Effector CD8-positive, alpha-beta T cell (primary cell): ENCODE results near the gene SPO11.

Source experiments
- DNase-seq: peaks from one replicate; lab custom pipeline; 2025; lab: John Stamatoyannopoulos, UW

SPO11 gene

DNA sequence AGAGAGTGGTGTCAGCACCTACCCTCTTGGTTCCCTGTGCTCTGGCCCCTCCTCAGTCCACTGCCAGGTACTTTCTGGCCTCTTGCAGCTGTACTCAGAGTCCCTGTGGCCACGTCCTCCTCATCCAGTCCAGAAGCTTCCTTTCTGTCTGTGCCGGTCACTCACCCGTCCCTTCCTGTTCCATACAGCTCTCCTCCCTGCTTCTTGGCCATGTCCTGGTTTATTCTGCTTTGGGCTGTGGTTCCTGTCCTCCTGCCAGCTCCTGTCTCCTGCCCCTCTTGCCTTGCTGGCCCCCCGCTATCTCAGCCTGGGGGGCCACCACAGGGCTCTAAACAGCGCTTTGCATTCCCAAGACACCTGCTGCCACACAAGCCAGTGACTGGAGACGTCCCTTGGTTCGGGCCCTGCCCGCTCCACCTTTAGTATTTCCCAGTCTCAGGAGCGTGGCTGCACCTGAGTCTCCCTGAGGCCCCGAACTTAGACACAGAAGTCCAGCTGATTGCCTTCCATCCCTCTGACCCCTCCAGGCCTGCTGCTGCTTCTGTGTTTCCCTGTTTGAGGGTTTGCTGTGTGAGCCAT lies 46.1 kb downstream of the SPO11 start:
- no peak for DNase-seq

DNA sequence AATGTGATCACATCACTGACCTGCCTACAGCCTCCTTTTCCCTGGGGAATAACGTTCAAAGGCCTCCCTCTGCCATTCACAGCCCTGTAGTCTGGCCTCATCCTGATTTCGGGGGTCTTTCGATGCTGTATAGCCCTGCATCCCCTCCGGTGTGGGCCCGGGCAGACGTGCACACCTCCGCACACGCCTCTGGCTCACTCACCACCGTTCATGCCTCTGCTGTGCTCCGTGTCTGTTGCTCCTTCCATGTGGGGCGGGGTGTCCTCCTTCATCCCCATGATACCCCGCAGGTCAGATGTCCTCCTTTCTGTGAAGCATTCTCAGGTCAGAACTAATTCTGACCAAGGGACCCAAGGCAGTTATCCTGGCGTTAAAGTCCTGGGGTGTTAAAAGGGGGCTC lies 47.7 kb downstream of the SPO11 start:
- DNase-seq: no peak

DNA sequence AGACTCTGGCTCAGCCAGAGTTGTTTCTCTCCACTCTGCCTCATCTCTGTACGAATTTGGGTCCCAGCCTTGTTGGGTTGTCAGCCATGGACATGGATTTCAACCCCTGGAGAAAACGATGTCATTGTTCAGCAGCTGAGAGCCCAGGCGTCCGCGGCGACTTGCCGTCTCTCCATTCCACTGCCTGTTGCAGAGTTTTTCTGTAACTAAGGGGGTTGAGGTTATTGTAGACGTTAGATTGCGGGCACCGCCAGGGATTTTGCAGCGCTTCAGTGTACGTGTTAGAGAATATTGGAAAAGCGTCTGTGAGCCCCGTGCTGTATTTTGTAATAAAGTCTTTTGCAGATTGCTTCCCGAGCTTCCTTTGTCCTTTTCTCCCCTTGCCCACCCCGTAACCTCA lies 48.5 kb downstream of the SPO11 start:
- DNase-seq: no peak

DNA sequence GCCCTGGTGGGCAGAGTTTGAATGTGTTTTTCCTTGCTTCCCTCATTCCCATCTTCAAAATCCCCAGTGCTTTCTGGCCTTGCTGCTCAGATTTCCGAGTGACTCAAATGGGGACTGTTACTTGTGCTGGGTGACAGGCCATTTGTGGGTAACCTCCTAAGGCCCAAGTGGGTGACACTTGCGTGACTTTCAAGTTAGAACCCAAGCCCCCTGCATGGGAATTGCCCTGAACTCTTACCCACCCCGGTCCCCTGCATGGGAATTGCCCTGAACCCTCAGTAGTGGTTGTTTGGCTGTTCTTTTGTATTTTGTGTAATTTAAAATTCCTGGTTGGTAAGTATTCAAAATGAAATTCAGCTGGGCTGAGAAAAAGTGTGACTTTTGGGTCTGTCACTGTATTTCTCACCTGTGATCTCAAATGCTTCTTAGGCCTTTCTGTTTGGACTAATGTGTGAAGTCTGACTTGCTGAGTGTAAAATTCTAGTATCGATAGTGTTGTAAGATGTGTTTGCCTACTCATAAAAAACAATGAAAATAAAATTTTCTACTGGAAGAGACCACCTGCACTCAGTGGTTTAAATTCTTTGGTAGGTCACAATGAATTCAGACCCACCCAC lies 49.2 kb downstream of the SPO11 start:
- no peak for DNase-seq

DNA sequence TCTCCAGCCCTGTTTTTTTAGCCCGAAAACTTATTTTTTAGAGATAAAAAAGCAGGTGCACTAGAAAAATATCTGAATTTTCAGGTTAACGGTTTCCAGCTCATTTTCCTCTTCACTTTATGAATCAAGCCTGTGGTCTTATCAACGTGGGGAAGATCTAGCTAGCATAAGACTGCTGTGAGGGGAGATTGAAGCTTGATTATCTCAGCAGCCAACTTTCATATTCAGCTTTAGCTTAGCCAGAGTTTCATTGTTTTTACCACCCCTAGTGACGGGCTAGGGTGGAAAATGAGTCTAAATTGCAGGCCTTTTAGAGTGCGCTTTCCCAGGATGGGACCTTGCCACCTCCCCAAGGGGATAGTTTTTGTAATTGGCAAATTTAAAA lies 49.7 kb downstream of the SPO11 start:
- DNase-seq: no peak

DNA sequence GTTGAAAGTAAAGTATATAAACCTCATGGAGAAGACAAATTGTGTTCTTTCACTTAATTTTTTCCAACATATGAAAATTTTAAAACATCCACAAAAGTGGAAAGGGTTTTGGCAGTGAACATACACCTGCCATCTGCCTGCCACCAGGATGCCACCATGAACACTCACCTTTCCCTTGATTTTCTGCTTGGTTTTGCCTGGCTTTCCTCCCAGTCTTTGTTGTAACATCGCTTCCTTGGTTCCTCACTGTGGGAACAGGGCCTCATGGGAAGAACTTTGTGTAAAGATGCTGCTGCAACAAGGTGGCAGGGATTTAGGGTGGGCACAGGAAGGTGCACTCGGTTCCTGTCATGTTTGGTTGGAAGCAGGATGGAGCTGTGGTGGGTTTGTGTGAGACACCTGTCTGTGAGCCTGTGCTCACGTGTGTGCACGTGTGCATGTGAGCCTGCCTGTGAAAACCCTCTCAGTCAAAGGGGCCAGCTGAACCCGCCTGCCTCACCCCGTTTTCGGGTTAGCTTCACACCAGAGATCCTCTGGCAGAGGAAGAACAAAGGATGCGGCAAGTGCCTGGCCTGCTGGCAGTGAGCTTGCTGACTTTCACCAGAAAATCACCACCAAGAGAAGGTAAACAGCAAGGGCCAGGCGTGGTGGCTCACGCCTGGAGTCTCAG lies 50.6 kb downstream of the SPO11 start:
- DNase-seq: no peak

DNA sequence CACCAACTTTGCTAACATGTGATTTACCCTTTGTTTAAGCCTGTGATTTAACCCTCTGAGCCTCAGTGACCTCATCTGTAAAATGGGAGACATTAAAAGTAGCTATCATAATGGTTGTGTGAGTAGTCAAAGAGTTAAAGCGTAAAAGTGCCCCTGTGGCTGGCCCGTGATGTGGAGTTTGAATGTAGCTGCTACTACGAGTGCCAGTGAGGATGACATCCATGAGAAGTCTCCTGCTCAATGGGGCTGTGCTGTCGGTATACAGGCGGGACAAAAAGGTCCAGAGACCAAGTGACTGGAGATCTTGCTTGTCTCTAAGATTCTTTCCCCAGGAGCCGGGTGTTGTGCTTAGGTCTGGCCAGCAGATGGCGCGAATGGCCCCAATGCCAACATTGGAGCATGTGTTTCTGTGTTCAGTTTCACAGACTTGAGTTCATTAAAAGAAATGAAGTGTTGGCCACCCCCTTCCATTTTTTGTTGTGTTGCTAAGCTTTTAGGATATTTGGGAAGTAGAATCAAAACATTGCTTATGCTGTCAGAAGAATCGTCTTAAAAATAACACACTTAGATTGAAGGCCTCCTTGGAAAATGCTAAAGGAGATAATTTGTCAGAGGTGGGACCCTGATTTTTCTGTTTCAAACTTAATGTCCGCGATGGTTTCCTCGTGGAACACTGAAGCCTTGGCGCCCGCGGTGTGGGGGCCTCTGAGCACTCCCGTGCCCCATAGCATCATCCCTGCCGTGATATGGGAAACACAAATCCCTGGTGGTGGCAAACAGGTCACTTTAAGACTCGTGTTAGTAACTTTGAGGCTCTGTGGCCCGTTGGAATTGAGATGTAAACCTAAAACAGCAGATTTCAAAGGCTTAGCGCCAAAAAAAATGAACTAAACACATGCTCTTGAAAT lies 52.2 kb downstream of the SPO11 start:
- DNase-seq: peak; percentile 80

DNA sequence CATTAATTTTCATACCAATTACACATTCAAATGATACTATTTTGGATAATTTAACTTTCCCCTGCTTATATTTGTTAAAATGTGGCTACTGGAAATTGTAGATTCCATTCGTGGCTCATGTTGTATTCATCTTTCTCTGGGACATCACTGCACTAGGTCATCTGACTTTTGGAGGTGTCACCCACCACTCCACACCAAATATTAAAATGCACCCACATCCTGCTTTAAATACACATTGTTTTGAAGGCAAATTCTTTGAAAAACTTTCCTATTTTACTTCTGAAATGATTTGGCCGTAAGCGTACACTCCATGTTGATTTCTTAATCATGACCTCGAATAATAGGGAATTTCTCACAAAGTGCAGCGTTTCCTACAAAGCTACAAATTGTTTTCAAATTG lies 52.9 kb downstream of the SPO11 start:
- no peak for DNase-seq

DNA sequence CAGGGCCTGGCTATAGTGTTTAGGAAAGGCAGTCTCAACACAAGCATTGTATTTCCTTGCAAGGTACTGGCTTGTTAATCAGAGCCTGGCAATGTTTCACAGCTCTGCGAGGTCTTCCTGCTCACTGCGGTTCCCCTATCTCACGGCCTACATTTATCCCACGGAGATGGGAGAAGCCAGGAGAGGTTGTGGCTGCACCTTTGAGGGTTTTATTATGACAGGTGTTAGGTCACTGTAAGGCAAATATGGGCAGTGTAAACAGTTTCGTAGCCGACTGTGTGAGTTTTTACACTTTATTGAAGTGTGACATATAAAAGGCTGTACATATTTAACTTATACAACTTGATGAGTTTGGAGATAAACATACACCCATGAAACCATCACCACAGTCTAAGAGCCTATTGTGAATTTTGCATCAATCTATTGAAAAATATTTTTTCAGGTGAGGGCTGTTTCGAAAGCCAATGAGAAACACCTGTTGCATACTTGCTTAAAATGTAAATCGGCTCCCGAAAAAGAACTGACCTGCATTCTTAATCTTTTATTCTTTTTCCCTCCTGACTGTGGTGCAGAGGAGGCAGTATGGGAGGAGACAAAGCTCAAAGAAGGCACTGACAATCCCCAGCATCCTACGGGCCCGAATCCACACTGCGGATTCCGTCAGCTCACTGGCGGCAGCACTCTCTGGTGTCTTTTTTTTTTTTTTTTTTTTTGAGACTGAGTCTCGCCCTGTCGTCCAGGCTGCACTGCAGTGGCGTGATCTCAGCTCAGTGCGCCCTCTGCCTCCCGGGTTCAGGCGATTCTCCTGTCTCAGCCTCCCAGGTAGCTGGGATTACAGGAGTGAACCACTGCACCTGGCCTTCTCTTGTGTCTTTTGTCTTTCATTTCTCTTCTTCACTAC lies 54.1 kb downstream of the SPO11 start:
- DNase-seq: no peak

DNA sequence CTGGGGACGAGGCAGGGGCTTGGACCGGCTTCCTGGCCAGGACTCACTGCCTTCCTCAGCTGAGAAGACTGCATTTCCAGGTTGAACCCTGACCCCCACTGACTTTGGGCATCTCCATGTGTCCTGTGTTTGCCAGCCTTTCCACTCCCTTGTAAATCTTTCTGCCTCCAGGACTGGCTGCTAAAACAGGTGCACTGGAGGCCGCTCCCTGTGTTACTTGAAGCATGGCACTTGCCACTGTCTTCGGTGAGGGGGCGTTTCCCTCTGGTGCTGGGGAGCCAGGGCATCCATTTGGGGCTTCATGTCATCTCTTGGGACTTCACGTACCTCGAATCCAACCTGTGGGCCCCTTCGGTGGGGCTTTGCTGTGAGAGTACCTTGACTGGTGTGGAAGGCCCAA lies 54.9 kb downstream of the SPO11 start:
- DNase-seq: no peak

DNA sequence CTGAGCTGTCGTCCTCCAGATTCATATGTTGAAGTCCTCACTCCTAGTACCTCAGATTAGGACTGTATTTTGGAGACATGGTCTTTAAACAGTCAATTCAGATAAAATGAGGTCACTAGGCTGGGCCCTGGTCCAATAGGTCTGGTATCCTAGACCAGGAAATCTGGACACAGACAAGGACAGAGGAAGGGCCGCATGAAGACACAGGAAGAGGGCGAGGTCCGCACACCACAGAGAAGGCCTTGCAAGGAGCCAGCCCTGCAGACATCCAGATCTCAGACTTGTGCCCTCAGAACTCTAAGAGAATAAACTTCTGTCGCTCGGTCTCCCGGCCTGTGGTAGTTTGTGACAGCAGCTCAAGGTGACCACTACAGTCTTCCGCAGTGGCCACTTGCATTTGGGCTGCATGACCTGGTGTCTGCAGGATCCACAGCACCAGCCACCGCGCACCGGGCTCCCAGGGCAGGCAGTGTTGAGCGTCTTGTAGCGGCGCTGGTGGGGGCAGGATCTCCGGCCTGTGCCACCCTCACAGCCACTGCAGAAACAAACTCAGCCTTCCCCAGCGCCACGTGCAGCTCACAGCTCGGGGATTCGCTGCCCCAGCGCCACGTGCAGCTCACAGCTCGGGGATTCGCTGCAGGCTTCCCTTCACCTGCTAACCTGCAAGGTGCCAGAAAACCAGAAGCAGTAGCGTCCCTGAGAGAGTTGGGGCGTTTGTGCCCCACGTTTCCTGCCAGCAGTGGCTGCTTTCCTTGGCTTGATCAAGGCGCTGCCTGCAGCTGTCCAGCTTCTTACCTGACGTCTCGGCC lies 55.6 kb downstream of the SPO11 start:
- DNase-seq: no peak

DNA sequence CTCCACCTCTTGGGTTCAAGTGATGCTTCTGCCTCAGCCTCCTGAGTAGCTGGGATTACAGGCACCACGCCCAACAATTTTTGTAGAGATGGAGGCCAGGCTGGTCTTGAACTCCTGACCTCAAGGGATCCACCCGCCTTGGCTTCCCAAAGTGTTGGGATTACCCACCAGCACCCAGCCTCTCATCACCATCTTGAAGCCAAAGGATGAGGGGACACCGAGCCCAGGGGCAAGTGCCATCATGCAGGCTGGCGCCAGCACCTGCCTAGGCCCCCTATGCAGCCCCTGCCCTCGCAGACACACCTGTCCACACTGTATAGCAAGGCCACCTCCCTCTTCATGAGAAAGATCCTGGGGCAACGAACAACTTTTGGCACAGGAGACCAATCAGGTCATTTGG lies 56.3 kb downstream of the SPO11 start:
- DNase-seq: no peak

DNA sequence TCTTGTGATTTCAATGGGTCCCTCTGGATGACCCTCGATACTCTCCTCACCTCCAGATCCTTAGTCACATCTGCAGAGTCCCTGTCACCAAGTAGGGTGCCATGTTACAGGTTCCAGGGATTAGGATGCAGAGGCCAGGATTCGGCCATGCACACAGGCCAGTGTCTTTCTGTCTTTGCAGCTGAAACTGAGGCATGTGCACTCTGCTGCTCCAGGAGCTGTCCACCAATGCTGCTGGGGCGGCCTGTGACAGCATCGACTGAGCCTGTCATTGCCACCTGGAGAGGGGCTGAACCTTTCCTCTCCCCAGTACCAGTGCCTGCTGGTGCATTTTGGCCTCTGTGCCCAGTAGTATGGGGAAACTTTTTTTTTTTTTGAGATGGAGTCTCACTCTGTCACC lies 57.2 kb downstream of the SPO11 start:
- DNase-seq: no peak

DNA sequence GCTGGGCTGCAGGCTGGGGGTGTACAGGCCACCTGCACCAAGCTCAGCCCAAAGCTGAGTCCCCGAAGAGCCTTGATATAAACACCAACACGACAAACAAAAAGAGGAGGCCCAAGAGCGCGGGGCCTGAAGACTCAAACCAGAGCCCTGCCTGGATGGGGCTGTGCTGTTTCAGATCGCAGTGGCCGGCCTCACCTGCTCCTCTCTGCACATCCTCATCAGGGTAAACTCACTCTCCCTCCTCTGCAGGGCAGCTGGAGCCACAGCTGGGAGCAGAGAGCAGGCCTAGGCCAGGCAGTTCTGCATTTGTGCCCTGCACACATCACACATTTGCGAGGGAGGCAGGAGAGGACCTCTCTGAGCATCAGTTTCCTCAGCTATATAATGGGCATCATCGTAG lies 57.9 kb downstream of the SPO11 start:
- no peak for DNase-seq

DNA sequence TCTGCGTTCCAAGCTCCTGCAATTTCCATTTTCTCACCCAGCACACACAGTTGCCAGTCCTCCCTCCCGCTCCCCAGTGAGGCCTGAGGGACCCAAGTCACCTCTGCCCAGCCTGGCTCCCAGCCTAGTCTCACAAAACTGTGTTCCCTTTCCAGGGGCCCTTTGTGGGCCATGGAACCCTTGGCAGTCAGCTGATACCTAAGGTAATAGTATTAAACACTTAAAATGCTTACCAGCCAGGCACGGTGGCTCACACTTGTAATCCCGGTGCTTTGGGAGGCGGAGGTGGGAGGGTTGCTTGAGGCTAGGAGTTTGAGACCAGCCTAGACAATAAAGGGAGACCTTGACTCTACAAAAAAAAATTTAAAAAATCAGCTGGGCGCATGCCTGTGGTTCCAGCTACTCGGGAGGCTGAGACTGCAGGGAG lies 58.4 kb downstream of the SPO11 start:
- DNase-seq: no peak

DNA sequence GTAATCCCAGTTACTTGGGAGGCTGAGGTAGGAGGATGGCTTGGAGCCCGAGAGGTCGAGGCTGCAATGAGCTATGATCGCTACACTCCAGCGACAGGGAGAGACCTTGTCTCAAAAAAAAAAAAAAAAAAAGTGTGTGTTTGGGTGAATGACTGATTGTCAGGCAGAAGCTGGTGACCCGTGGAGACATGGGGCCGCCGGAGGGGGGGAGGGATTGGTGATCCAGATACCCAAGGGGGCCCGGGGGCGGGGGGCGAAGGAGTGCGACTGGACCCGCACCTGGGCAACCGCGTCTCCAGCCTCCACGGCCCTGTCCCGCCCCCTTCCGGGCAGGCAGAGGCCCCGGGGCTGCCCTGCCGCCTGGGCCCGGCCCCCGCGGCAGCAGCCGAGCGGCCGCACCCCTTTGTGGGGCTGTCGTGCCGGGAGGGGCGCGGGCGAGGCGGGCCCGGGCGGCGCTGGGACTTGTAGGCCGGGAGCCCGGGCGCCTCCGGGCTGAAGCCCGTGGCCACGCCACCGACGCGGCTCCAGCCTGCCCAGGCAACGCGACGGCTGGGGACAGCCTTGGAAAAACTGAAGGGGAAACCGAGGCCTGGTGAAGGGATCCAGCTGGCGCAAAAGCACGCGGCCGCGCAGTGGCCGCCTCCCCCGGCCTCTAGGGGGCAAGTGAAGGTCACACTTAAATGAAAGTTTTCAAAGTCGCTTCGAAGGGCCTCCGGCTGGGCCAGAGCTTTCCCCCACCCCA lies 59.5 kb downstream of the SPO11 start:
- peak; percentile 34 for DNase-seq

DNA sequence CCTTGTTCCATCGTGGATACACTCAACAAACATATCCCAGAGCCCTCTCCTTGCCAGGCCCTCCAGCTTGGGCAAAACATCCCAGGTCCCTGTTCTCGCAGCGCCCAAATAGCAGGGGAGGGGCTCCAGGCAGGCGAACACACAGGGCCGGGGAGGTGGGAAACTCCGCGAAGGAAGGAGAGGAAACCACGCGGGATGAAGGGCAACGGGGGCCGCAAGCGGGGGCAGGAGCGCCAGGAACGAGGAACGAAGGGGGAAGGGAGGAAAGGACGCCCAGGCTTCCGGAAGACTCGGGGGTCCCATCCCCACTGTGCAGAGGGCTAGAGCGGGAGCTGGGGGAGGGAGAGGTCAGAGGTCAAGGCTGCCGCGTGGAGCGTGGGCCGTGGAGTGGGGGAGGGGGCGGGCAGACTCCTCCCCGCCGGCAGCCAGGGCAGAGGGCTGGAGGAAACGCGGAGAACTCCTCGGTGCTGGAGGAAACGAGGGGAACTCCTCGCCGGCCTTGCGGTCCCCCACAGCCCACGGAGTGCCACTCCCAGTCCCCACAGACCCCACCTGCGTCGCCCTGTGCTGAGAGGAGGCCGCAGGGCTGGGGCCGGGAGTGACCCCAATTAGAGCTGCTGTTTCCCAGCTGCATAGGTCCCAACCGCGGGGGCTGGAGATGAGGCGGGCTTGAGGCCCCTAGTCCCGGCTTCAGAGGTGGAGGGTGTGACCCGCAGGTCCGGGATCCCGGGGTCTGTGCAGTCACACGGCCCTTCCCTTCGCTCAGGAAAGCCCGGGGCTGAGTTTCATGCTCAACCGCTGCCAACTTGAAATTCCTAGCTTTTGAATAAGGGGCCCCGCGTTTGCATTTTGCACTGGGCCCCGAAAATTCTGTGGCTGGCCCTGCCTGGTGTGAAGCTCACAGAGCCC lies 60.3 kb downstream of the SPO11 start:
- DNase-seq: peak; percentile 40

DNA sequence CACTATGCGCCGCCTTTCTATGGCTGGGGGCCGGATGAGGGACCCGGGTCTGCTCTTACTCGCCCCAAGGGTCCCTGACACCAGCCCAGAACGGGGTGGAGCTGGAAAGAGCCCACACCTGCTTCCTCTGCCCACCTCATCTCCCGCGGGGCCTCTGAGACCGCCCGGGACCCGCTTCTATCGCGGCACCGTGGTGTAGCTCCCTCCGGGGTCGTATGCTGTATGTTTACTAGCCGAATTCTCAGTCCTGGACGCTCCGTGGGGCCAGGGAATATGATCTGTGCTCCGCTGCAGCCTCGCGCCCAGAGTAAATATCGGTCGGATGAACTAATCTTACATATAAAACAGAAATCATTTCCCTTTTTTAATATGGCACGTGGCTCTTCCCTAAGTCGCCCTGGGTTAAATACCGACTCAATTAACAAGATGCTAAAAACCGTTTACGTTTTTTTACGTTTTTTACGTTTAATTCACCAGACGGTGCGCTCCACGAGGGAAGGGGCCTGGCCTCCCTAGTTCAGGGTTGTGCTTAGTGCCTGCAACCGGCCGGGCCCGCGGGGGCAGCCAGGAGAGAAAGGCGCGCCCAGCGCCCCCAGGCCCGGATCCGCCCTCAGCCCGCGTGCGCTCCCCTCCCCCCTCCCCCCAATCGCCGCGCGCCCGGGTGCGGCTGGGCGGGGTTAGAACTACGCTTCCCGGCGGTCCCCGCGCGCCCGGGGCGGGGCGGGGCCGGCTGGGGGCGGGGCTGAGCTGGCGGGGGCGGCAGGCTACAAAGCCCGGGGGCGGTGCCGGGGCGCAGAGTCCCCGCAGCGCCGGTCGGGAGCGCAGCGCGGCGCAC lies 61.2 kb downstream of the SPO11 start, which contains the start of gene RBM38:
RBM38 (plus strand) TSS at position 793 of the 835 bp plus-strand sequence. CDS start 186 bp downstream, outside the sequence.
- peak; percentile 70 for DNase-seq
